Gastroesophageal sphincter (tissue), 3 donors: ENCODE measurements around the gene NUP160.

Experiments
- CTCF ChIP-seq, 4 experiments: fragments of 200-600 bp in 2 of 4; fragments of 450-650 bp in 2 of 4; sonication (generic) in 1 of 4; IDR thresholded peaks; one replicate each; pipeline ENCODE4 v1.5.1; 2017 to 2019; ENCODE audit warnings: antibody characterized with exemption in 4 of 4, mild to moderate bottlenecking in 2 of 4, moderate library complexity in 2 of 4
- POLR2A ChIP-seq, 2 donors: fragments of 450-650 bp; IDR thresholded peaks; one replicate each; pipeline ENCODE4 v1.6.1; 2017; ENCODE audit warnings: antibody characterized with exemption in 2 of 2, mild to moderate bottlenecking in 2 of 2, moderate library complexity in 1 of 2
- POLR2AphosphoS5 ChIP-seq: sonication (generic); formaldehyde crosslinking; IDR thresholded peaks from one replicate; pipeline ENCODE4 v1.6.1; 2017; ENCODE audit warnings: antibody characterized with exemption

DNA sequence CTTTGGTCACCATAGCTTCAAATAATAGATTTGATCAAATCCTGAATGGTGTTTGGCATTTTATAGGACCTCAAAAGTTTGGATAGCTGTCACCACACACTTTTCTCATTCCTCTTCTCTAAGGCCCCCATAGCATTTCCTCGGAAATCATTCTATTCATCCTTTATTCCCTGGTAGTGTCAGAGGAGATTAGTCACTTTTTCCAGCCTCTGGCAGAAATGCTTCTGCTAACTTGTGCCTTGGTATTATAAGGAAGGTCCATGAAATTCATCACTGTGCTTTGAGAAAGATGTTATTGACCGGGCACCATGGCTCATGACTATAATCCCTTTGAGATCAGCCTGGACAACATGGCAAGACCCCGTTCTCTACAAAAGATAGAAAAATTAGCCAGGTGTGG lies 19.7 kb upstream of the NUP160 start:
- TF ChIP-seq POLR2AphosphoS5 (no peak), POLR2A (IDR thresholded peaks at IDR 0.05) (no peak), CTCF (IDR thresholded peaks at IDR 0.05) (no peak)
